T-cell (primary cell): Measurements from ENCODE around the gene SOD1. TPM values are rescaled to one million over a fixed set of nuclear protein-coding genes. Genes with fewer than 3 reads are reported as not detected.

Experiments
- ATAC-seq, 4 experiments: fragments of 200-7000 bp in 3 of 4; fragments of 150-1000 bp in 1 of 4; cut with Tn5 transposase; replicated peaks in 1 of 4; 1 replicate in 3 of 4; 2 replicates in 1 of 4; pipeline ENCODE4 v1.10.0; 2021; ENCODE audit warnings: moderate library complexity in 3 of 4, mild to moderate bottlenecking in 2 of 4, moderate number of reproducible peaks in 1 of 4
- CTCF ChIA-PET, 2 donors: fragments of 300-600 bp; sonication (Branson Sonifier 250); formaldehyde crosslinking; loops; one replicate each; lab custom pipeline; 2022; ENCODE audit warnings: antibody characterized with exemption in 2 of 2; lab: Charles Lee
- POLR2A ChIA-PET, 2 donors: fragments of 300-600 bp; sonication (Branson Sonifier 250); formaldehyde crosslinking; loops; one replicate each; lab custom pipeline; 2022; ENCODE audit warnings: antibody characterized with exemption in 2 of 2; lab: Charles Lee
- DNase-seq, 35 experiments: peaks; one replicate each; pipeline versions ENCODE4 v3.0.0 to v3.0.0-alpha.2; 2013 to 2023
- H3K27ac ChIP-seq: one replicate; pipeline ENCODE4 v1.5.1; 2013; ENCODE audit warnings: low read length
- H3K27me3 ChIP-seq, 2 experiments: replicated peaks in 1 of 2; 1 replicate in 1 of 2; 2 replicates in 1 of 2; pipeline versions ENCODE4 v1.6.1 to v1.7.0; 2013; ENCODE audit warnings: low read length in 1 of 2, mixed read lengths in 1 of 2; ENCODE audit not compliant: control insufficient read depth in 2 of 2, insufficient read depth in 2 of 2; ENCODE audit errors: extremely low read depth in 1 of 2
- H3K36me3 ChIP-seq, 2 donors: 1 replicate in 1 of 2; 2 replicates in 1 of 2; pipeline versions ENCODE4 v1.6.1 to v1.7.0; 2013; ENCODE audit warnings: low read length in 1 of 2; ENCODE audit not compliant: control insufficient read depth in 2 of 2, insufficient read depth in 1 of 2; ENCODE audit errors: extremely low read depth in 1 of 2
- H3K4me1 ChIP-seq, 2 experiments: 1 replicate in 1 of 2; 2 replicates in 1 of 2; pipeline versions ENCODE4 v1.6.1 to v1.7.0; 2013; ENCODE audit warnings: low read length in 2 of 2, mixed read lengths in 1 of 2; ENCODE audit not compliant: insufficient read depth in 2 of 2, control insufficient read depth in 1 of 2; ENCODE audit errors: extremely low read depth in 1 of 2
- H3K4me3 ChIP-seq, 2 donors: 1 replicate in 1 of 2; 2 replicates in 1 of 2; pipeline versions ENCODE4 v1.5.1 to v1.7.0; 2013; ENCODE audit warnings: mild to moderate bottlenecking in 2 of 2, low read length in 1 of 2, moderate library complexity in 1 of 2; ENCODE audit not compliant: control insufficient read depth in 1 of 2; ENCODE audit errors: extremely low read depth in 1 of 2
- H3K9me3 ChIP-seq: 2 replicates; pipeline ENCODE4 v1.7.0; 2013
- H3K27ac Mint-ChIP-seq, 2 donors: one replicate each; pipeline ENCODE4 v1.8.0; 2020 to 2021; ENCODE audit warnings: mild to moderate bottlenecking in 2 of 2, mixed read lengths in 2 of 2
- H3K27me3 Mint-ChIP-seq, 2 donors: one replicate each; pipeline ENCODE4 v1.8.0; 2021 to 2022; ENCODE audit warnings: mixed read lengths in 2 of 2
- H3K36me3 Mint-ChIP-seq: one replicate; pipeline ENCODE4 v1.8.0; 2021; ENCODE audit warnings: mixed read lengths
- H3K4me1 Mint-ChIP-seq, 3 donors: one replicate each; pipeline ENCODE4 v1.8.0; 2020 to 2022; ENCODE audit warnings: mixed read lengths in 3 of 3, mild to moderate bottlenecking in 1 of 3
- H3K4me3 Mint-ChIP-seq, 3 donors: one replicate each; pipeline ENCODE4 v1.8.0; 2020 to 2022; ENCODE audit warnings: mild to moderate bottlenecking in 3 of 3, mixed read lengths in 3 of 3, moderate library complexity in 3 of 3
- H3K9me3 Mint-ChIP-seq, 3 donors: one replicate each; pipeline ENCODE4 v1.8.0; 2020 to 2022; ENCODE audit warnings: mixed read lengths in 3 of 3
- WGBS: methylation state at CpG from one replicate; pipeline ENCODE4 v1.1.5; 2013; ENCODE audit warnings: missing lambda C conversion rate; ENCODE audit not compliant: insufficient coverage; 5-methylcytosine and 5-hydroxymethylcytosine counted together
- total RNA-seq, 35 experiments: library from RNA in 6 of 35; stranded (reverse) in 6 of 35; fragments of 120-200 nt in 1 of 35; gene quantifications; one replicate each; pipeline versions ENCODE4 v1.2.1 to v1.2.4 and lab custom pipeline; 2013 to 2026

The SOD1 gene
- total RNA-seq, 5 donors from 2014 or later (not counting 1 experiment from before 2014, with no cell fraction given) = 143 to 167 (median 152) TPM

DNA sequence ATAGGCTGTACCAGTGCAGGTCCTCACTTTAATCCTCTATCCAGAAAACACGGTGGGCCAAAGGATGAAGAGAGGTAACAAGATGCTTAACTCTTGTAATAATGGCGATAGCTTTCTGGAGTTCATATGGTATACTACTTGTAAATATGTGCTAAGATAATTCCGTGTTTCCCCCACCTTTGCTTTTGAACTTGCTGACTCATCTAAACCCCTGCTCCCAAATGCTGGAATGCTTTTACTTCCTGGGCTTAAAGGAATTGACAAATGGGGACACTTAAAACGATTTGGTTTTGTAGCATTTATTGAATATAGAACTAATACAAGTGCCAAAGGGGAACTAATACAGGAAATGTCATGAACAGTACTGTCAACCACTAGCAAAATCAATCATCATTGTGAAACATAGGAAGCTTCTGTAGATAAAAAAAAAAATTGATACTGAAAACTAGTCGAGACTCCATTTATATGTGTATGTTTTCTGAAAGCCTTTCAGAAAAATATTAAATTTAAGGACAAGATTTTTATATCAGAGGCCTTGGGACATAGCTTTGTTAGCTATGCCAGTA, 7.0 kb downstream of the SOD1 start:
- ATAC-seq (no peak), DNase-seq (no peak)
- H3K36me3 Mint-ChIP-seq = peaks cover 54% of the 10 kb centered on the region
- H3K4me1 Mint-ChIP-seq = peaks cover 55 to 72% (median 69%) of the 10 kb centered on the region in 3 donors
- no peaks in the 10 kb centered on the region for H3K27me3 Mint-ChIP-seq
- CTCF ChIA-PET = interaction anchor here in 1 of 2 donors (0.7 kb wide), 2 partner anchors 21 to 472 kb away, joined by 4 read pairs; no protein-coding TSS in a partner anchor
- H3K27ac ChIP-seq = no peak overlapping the region
- H3K9me3 ChIP-seq = no peaks in the 10 kb centered on the region
- peak overlapping the region; percentile 73 for H3K27ac Mint-ChIP-seq
- no CpG with 5 or more reads among the region's 5 CpGs for WGBS
- no peaks in the 10 kb centered on the region for H3K9me3 Mint-ChIP-seq
- no peak overlapping the region for H3K4me3 ChIP-seq
- POLR2A ChIA-PET = interaction anchor here (0.7 to 0.9 kb wide), 2 partner anchors 9 to 607 kb away, joined by 3 to 13 read pairs; no protein-coding TSS in a partner anchor
- H3K36me3 ChIP-seq = peaks cover 5 to 70% of the 10 kb centered on the region in 2 donors
- H3K4me1 ChIP-seq = peaks cover 4 to 29% of the 10 kb centered on the region in 2 experiments
- H3K4me3 Mint-ChIP-seq = peak overlapping the region in 1 of 3 donors; percentile 37
- no peaks in the 10 kb centered on the region for H3K27me3 ChIP-seq

DNA sequence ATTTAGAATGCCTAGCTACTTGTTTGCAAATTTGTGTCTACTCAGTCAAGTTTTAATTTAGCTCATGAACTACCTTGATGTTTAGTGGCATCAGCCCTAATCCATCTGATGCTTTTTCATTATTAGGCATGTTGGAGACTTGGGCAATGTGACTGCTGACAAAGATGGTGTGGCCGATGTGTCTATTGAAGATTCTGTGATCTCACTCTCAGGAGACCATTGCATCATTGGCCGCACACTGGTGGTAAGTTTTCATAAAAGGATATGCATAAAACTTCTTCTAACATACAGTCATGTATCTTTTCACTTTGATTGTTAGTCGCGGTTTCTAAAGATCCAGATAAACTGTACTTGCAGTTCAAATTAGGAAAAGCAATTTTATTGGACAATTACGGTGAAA, 7.6 kb downstream of the SOD1 start:
- H3K36me3 ChIP-seq = peaks cover 8 to 71% of the 10 kb centered on the region in 2 donors
- Mint-ChIP-seq H3K4me3 (no peak overlapping the region), H3K36me3 (peaks cover 52% of the 10 kb centered on the region), H3K4me1 (peaks cover 49 to 66% (median 63%) of the 10 kb centered on the region in 3 donors), H3K27ac (peak overlapping the region; percentile 73), H3K9me3 (no peaks in the 10 kb centered on the region), H3K27me3 (no peaks in the 10 kb centered on the region)
- H3K27me3 ChIP-seq = no peaks in the 10 kb centered on the region
- H3K27ac ChIP-seq = no peak overlapping the region
- ATAC-seq (no peak), DNase-seq (no peak)
- H3K4me3 ChIP-seq = no peak overlapping the region
- POLR2A ChIA-PET = interaction anchor here in 1 of 2 donors (0.9 kb wide), 1 partner anchor 9 kb away, joined by 3 read pairs; no protein-coding TSS in a partner anchor
- CTCF ChIA-PET = interaction anchor here in 1 of 2 donors (0.5 kb wide), 1 partner anchor 60 kb away, joined by 3 read pairs; no protein-coding TSS in a partner anchor
- H3K4me1 ChIP-seq = peaks cover 4 to 24% of the 10 kb centered on the region in 2 experiments
- WGBS = 100% methylated on average over 1 of the region's 5 CpGs
- no peaks in the 10 kb centered on the region for H3K9me3 ChIP-seq

- no peak overlapping the region for H3K4me3 Mint-ChIP-seq
- ATAC-seq (no peak), DNase-seq (no peak)
- no peaks in the 10 kb centered on the region for H3K9me3 ChIP-seq
- H3K4me1 ChIP-seq = peaks cover 4 to 24% of the 10 kb centered on the region in 2 experiments
- H3K27ac Mint-ChIP-seq = peak overlapping the region in 1 of 2 donors; percentile 73
- no peaks in the 10 kb centered on the region for H3K9me3 Mint-ChIP-seq
- H3K4me1 Mint-ChIP-seq = peaks cover 44 to 63% (median 58%) of the 10 kb centered on the region in 3 donors
- H3K36me3 ChIP-seq = peaks cover 8 to 71% of the 10 kb centered on the region in 2 donors
- peaks cover 55% of the 10 kb centered on the region for H3K36me3 Mint-ChIP-seq
- H3K27ac ChIP-seq = no peak overlapping the region
- POLR2A ChIA-PET = interaction anchor here in 1 of 2 donors (0.7 kb wide), 1 partner anchor 27 kb away, joined by 3 read pairs; no protein-coding TSS in a partner anchor
- no peak overlapping the region for H3K4me3 ChIP-seq
- CTCF ChIA-PET = interaction anchor here in 1 of 2 donors (0.5 kb wide), 1 partner anchor 60 kb away, joined by 3 read pairs; no protein-coding TSS in a partner anchor
- H3K27me3 Mint-ChIP-seq = no peaks in the 10 kb centered on the region
- H3K27me3 ChIP-seq = no peaks in the 10 kb centered on the region
Measured at GRCh38 chr21:31667639-31668038, 8.1 kb downstream of the SOD1 start.

DNA sequence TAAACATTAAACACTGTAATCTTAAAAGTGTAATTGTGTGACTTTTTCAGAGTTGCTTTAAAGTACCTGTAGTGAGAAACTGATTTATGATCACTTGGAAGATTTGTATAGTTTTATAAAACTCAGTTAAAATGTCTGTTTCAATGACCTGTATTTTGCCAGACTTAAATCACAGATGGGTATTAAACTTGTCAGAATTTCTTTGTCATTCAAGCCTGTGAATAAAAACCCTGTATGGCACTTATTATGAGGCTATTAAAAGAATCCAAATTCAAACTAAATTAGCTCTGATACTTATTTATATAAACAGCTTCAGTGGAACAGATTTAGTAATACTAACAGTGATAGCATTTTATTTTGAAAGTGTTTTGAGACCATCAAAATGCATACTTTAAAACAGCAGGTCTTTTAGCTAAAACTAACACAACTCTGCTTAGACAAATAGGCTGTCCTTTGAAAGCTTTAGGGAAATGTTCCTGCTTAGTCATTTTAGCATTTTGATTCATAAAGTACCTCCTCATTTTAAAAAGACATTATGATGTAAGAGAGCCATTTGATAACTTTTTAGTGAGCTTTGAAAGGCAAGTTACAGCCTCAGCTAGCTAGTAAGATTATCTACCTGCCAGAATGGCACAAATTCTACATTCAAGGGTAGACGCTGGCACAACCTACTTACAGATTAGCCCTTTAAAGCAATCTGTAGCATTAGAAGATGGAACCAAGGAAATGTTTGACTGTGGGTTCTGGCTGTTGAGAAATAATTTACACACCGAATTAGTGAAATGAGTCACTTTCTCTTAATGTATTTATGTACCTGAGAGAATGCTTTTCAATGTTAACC, 9.4 kb downstream of the SOD1 start:
- ChIA-PET CTCF (no interaction called here), POLR2A (interaction anchor here in 1 of 2 donors (0.7 kb wide), 1 partner anchor 25 kb away, joined by 3 read pairs; no protein-coding TSS in a partner anchor)
- Histone ChIP-seq H3K4me3 (no peak overlapping the region), H3K9me3 (no peaks in the 10 kb centered on the region), H3K4me1 (peaks cover 4 to 13% of the 10 kb centered on the region in 2 experiments), H3K27me3 (no peaks in the 10 kb centered on the region), H3K27ac (no peak overlapping the region), H3K36me3 (peaks cover 8 to 67% of the 10 kb centered on the region in 2 donors)
- no CpG with 5 or more reads among the region's 2 CpGs for WGBS
- no peak for DNase-seq
- Mint-ChIP-seq H3K27me3 (no peaks in the 10 kb centered on the region), H3K36me3 (peaks cover 54% of the 10 kb centered on the region), H3K4me1 (peaks cover 38 to 52% (median 45%) of the 10 kb centered on the region in 3 donors), H3K9me3 (no peaks in the 10 kb centered on the region), H3K27ac (peak overlapping the region; percentile 55 to 67), H3K4me3 (no peak overlapping the region)
- ATAC-seq = no peak

- POLR2A ChIA-PET = interaction anchor here in 1 of 2 donors (0.6 to 0.9 kb wide), 2 partner anchors 9 to 13 kb away, joined by 3 to 4 read pairs; no protein-coding TSS in a partner anchor
- Histone ChIP-seq H3K4me1 (peaks cover 4 to 8% of the 10 kb centered on the region in 2 experiments), H3K9me3 (no peaks in the 10 kb centered on the region), H3K27me3 (no peaks in the 10 kb centered on the region), H3K4me3 (no peak overlapping the region), H3K27ac (no peak overlapping the region), H3K36me3 (peaks cover 8 to 57% of the 10 kb centered on the region in 2 donors)
- H3K27ac Mint-ChIP-seq = no peak overlapping the region
- no CpG with 5 or more reads among the region's 6 CpGs for WGBS
- no peaks in the 10 kb centered on the region for H3K27me3 Mint-ChIP-seq
- H3K9me3 Mint-ChIP-seq = no peaks in the 10 kb centered on the region
- H3K4me3 Mint-ChIP-seq = no peak overlapping the region
- CTCF ChIA-PET = interaction anchor here in 1 of 2 donors (0.6 kb wide), 1 partner anchor 16 kb away, joined by 4 read pairs; no protein-coding TSS in a partner anchor
- H3K36me3 Mint-ChIP-seq = peaks cover 50% of the 10 kb centered on the region
- ATAC-seq = no peak
- H3K4me1 Mint-ChIP-seq = peaks cover 29 to 41% (median 35%) of the 10 kb centered on the region in 3 donors
- no peak for DNase-seq
Measured at GRCh38 chr21:31670070-31670469, 10.6 kb downstream of the SOD1 start.
